ENCODE data around the gene ARFIP1. TPM values are rescaled to one million over a fixed set of nuclear protein-coding genes. Genes with fewer than 3 reads are reported as not detected.

Gene ARFIP1
- total and polyA plus RNA-seq, 9 of the 15 experiments (the other 6 are each of a cell fraction or from before 2014, with no cell fraction given), result 14.1 to 25.1 (median 20.9) TPM

- TF ChIP-seq, protein P1, sequence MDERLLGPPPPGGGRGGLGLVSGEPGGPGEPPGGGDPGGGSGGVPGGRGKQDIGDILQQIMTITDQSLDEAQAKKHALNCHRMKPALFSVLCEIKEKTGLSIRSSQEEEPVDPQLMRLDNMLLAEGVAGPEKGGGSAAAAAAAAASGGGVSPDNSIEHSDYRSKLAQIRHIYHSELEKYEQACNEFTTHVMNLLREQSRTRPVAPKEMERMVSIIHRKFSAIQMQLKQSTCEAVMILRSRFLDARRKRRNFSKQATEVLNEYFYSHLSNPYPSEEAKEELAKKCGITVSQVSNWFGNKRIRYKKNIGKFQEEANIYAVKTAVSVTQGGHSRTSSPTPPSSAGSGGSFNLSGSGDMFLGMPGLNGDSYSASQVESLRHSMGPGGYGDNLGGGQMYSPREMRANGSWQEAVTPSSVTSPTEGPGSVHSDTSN (CRISPR knock-in tag; IDR thresholded peaks at IDR 0.05; ENCODE audit: low read depth), result no peak
- TF ChIP-seq, protein P1 (tag; conservative IDR thresholded peaks at IDR 0.05; ENCODE audit: low read depth), result peak; percentile 52
- peak; percentile 55 for TF ChIP-seq ZFP36 (IDR thresholded peaks at IDR 0.05; ENCODE audit: low read depth, low read length, partially characterized antibody)
- TF ChIP-seq TEAD4 (IDR thresholded peaks at IDR 0.05; ENCODE audit: low read length), result 0 out of 2 replicates have a peak, but pooled peaks have one; percentile 12
- TF ChIP-seq TEAD4 (CRISPR knock-in tag; IDR thresholded peaks at IDR 0.05; ENCODE audit: borderline replicate concordance), result no peak
- TF ChIP-seq, protein P2, sequence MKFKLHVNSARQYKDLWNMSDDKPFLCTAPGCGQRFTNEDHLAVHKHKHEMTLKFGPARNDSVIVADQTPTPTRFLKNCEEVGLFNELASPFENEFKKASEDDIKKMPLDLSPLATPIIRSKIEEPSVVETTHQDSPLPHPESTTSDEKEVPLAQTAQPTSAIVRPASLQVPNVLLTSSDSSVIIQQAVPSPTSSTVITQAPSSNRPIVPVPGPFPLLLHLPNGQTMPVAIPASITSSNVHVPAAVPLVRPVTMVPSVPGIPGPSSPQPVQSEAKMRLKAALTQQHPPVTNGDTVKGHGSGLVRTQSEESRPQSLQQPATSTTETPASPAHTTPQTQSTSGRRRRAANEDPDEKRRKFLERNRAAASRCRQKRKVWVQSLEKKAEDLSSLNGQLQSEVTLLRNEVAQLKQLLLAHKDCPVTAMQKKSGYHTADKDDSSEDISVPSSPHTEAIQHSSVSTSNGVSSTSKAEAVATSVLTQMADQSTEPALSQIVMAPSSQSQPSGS (CRISPR knock-in tag; IDR thresholded peaks at IDR 0.05), result no peak
- TF ChIP-seq CEBPB (tag; IDR thresholded peaks at IDR 0.05), result no peak
- TF ChIP-seq NR2C2 (CRISPR knock-in tag; IDR thresholded peaks at IDR 0.05), result no peak
- TF ChIP-seq NR2C2 (tag; IDR thresholded peaks at IDR 0.05), result peak; percentile 67
- peak; percentile 86 for TF ChIP-seq MEIS2 (IDR thresholded peaks at IDR 0.05; ENCODE audit: partially characterized antibody)
- peak in 1 of 2 experiments; percentile 9; a peak in 1 of 4 replicates for TF ChIP-seq RAD21 (CRISPR knock-in tag; conservative IDR thresholded peaks at IDR 0.05 in 1 of 2, IDR thresholded peaks at IDR 0.05 in 1 of 2)
- 0 out of 2 replicates have a peak, but pooled peaks have one; percentile 3 for TF ChIP-seq BMI1 (IDR thresholded peaks at IDR 0.05; ENCODE audit: low read length)
- no peak for TF ChIP-seq NR1H2 (CRISPR knock-in tag; IDR thresholded peaks at IDR 0.05)
- no peak for TF ChIP-seq ATF4 (CRISPR knock-in tag; IDR thresholded peaks at IDR 0.05)
- TF ChIP-seq, protein P3, sequence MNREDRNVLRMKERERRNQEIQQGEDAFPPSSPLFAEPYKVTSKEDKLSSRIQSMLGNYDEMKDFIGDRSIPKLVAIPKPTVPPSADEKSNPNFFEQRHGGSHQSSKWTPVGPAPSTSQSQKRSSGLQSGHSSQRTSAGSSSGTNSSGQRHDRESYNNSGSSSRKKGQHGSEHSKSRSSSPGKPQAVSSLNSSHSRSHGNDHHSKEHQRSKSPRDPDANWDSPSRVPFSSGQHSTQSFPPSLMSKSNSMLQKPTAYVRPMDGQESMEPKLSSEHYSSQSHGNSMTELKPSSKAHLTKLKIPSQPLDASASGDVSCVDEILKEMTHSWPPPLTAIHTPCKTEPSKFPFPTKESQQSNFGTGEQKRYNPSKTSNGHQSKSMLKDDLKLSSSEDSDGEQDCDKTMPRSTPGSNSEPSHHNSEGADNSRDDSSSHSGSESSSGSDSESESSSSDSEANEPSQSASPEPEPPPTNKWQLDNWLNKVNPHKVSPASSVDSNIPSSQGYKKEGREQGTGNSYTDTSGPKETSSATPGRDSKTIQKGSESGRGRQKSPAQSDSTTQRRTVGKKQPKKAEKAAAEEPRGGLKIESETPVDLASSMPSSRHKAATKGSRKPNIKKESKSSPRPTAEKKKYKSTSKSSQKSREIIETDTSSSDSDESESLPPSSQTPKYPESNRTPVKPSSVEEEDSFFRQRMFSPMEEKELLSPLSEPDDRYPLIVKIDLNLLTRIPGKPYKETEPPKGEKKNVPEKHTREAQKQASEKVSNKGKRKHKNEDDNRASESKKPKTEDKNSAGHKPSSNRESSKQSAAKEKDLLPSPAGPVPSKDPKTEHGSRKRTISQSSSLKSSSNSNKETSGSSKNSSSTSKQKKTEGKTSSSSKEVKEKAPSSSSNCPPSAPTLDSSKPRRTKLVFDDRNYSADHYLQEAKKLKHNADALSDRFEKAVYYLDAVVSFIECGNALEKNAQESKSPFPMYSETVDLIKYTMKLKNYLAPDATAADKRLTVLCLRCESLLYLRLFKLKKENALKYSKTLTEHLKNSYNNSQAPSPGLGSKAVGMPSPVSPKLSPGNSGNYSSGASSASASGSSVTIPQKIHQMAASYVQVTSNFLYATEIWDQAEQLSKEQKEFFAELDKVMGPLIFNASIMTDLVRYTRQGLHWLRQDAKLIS (CRISPR knock-in tag; IDR thresholded peaks at IDR 0.05), result 0 out of 2 replicates have a peak, but pooled peaks have one; percentile 71
- no peak for TF ChIP-seq KLF16 (IDR thresholded peaks at IDR 0.05)
- no peak for TF ChIP-seq LEF1 (IDR thresholded peaks at IDR 0.05)
- no peak for TF ChIP-seq TCF7L2 (IDR thresholded peaks at IDR 0.05; ENCODE audit: low read depth, low read length)
These were observed 177.8 kb downstream of the ARFIP1 start (continued) for GRCh38 chr4:152957437-152958171.
